ENCODE results near the gene CFAP54.

GRCh38 chr12:96919510-96920210, 430.3 kb downstream of the CFAP54 start:
- TF ChIP-seq CTCF (IDR thresholded peaks at IDR 0.05; ENCODE audit: low read depth, low read length) (no peak), POLR2A (IDR thresholded peaks at IDR 0.05; ENCODE audit: extremely low read depth, insufficient read length) (no peak)
